ENCODE measurements around the gene TFB1M. TPM values are rescaled to one million over a fixed set of nuclear protein-coding genes. Genes with fewer than 3 reads are reported as not detected.
"Not testable (repeated sequence)": the region's sequence is repeated elsewhere in the genome, so short reads cannot be mapped to it uniquely, and the experiment has no call there.

TFB1M gene
- total RNA-seq, 1 experiment from 2014 or later, result 13.3 TPM

- in situ Hi-C loops (cut with HindIII; ENCODE audit: low sequenced_read_pairs), result no loop called here
- DNase-seq (ENCODE audit: low spot score), result no peak
These were observed 43.7 kb downstream of the TFB1M start for GRCh38 chr6:155270561-155271091.

GRCh38 chr6:155269765-155270164, 44.5 kb downstream of the TFB1M start:
- in situ Hi-C loops (cut with HindIII; ENCODE audit: low sequenced_read_pairs), result no loop called here

GRCh38 chr6:155268088-155268867, 46.0 kb downstream of the TFB1M start:
- DNase-seq (ENCODE audit: low spot score); in situ Hi-C loops (cut with HindIII; ENCODE audit: low sequenced_read_pairs): not testable (repeated sequence)

More at GRCh38 chr6:155269765-155270164, 44.5 kb downstream of the TFB1M start:
- DNase-seq (ENCODE audit: low spot score), result no peak

- in situ Hi-C loops (cut with HindIII; ENCODE audit: low sequenced_read_pairs), result no loop called here
- DNase-seq (ENCODE audit: low spot score), result no peak
These were observed 46.9 kb downstream of the TFB1M start for GRCh38 chr6:155267411-155267810.

GRCh38 chr6:155265843-155266535, 48.3 kb downstream of the TFB1M start:
- no peak for DNase-seq (ENCODE audit: low spot score)
- in situ Hi-C loops (cut with HindIII; ENCODE audit: low sequenced_read_pairs), result no loop called here

GRCh38 chr6:155264693-155265320, 49.5 kb downstream of the TFB1M start:
- in situ Hi-C loops (cut with HindIII; ENCODE audit: low sequenced_read_pairs), result no loop called here
- DNase-seq (ENCODE audit: low spot score), result no peak

- in situ Hi-C loops (cut with HindIII; ENCODE audit: low sequenced_read_pairs), result no loop called here
These were observed 50.8 kb downstream of the TFB1M start, which contains the start of gene CLDN20 for GRCh38 chr6:155263373-155264063. TSS of gene CLDN20 (plus strand) at chr6:155264013. CDS start at chr6:155275720, 11,707 bp downstream.

GRCh38 chr6:155262655-155263054, 51.6 kb downstream of the TFB1M start:
- in situ Hi-C loops (cut with HindIII; ENCODE audit: low sequenced_read_pairs), result no loop called here

More at GRCh38 chr6:155263373-155264063, 50.8 kb downstream of the TFB1M start, which contains the start of gene CLDN20:
- no peak for DNase-seq (ENCODE audit: low spot score)

GRCh38 chr6:155261111-155261900, 53.0 kb downstream of the TFB1M start:
- DNase-seq (ENCODE audit: low spot score), result no peak
- in situ Hi-C loops (cut with HindIII; ENCODE audit: low sequenced_read_pairs), result no loop called here

More at GRCh38 chr6:155262655-155263054, 51.6 kb downstream of the TFB1M start:
- no peak for DNase-seq (ENCODE audit: low spot score)

- in situ Hi-C loops (cut with HindIII; ENCODE audit: low sequenced_read_pairs), result no loop called here
- DNase-seq (ENCODE audit: low spot score), result no peak
These were observed 53.6 kb downstream of the TFB1M start for GRCh38 chr6:155260686-155261085.

- in situ Hi-C loops (cut with HindIII; ENCODE audit: low sequenced_read_pairs), result no loop called here
- DNase-seq (ENCODE audit: low spot score), result no peak
These were observed 54.4 kb downstream of the TFB1M start for GRCh38 chr6:155259897-155260296.

GRCh38 chr6:155259204-155259603, 55.1 kb downstream of the TFB1M start:
- peak; percentile 79 for DNase-seq (ENCODE audit: low spot score)
- in situ Hi-C loops (cut with HindIII; ENCODE audit: low sequenced_read_pairs), result no loop called here

GRCh38 chr6:155257796-155258195, 56.5 kb downstream of the TFB1M start:
- DNase-seq (ENCODE audit: low spot score), result no peak
- in situ Hi-C loops (cut with HindIII; ENCODE audit: low sequenced_read_pairs), result no loop called here

- in situ Hi-C loops (cut with HindIII; ENCODE audit: low sequenced_read_pairs), result no loop called here
These were observed 58.0 kb downstream of the TFB1M start for GRCh38 chr6:155256122-155256795.

GRCh38 chr6:155254139-155254538, 60.1 kb downstream of the TFB1M start:
- DNase-seq (ENCODE audit: low spot score), result peak; percentile 71
- in situ Hi-C loops (cut with HindIII; ENCODE audit: low sequenced_read_pairs), result no loop called here

More at GRCh38 chr6:155256122-155256795, 58.0 kb downstream of the TFB1M start:
- no peak for DNase-seq (ENCODE audit: low spot score)

GRCh38 chr6:155253337-155253736, 60.9 kb downstream of the TFB1M start:
- DNase-seq (ENCODE audit: low spot score), result no peak
- in situ Hi-C loops (cut with HindIII; ENCODE audit: low sequenced_read_pairs), result no loop called here

- in situ Hi-C loops (cut with HindIII; ENCODE audit: low sequenced_read_pairs), result no loop called here
- no peak for DNase-seq (ENCODE audit: low spot score)
These were observed 61.7 kb downstream of the TFB1M start for GRCh38 chr6:155252581-155252980.
